WTC11 (cell line): Measurements from ENCODE around the gene RPTOR. TPM values are rescaled to one million over a fixed set of nuclear protein-coding genes. Genes with fewer than 3 reads are reported as not detected.

Experiments used
- ATAC-seq: fragments of 200-7000 bp; cut with Tn5 transposase; 2 replicates; pipeline ENCODE4 v1.10.0; 2021; ENCODE audit warnings: mild to moderate bottlenecking, moderate library complexity
- CTCF ChIA-PET: fragments of 300-600 bp; sonication (Branson Sonifier 250); formaldehyde crosslinking; loops from one replicate; lab custom pipeline; 2021; ENCODE audit warnings: antibody characterized with exemption; lab: Charles Lee
- POLR2A ChIA-PET: fragments of 350-600 bp; sonication (Branson Sonifier 250); formaldehyde crosslinking; loops from one replicate; lab custom pipeline; 2021; ENCODE audit warnings: antibody characterized with exemption; lab: Charles Lee
- DNase-seq: peaks from one replicate; pipeline ENCODE4 v3.0.0; 2021; ENCODE audit warnings: low spot score
- H3K27ac Mint-ChIP-seq: 2 replicates; pipeline ENCODE4 v1.8.0; 2021; ENCODE audit warnings: mixed read lengths
- H3K27me3 Mint-ChIP-seq: 2 replicates; pipeline ENCODE4 v1.8.0; 2021; ENCODE audit warnings: low read depth, mild to moderate bottlenecking, moderate library complexity, mixed read lengths
- H3K36me3 Mint-ChIP-seq: 2 replicates; pipeline ENCODE4 v1.8.0; 2021; ENCODE audit warnings: mixed read lengths
- H3K4me1 Mint-ChIP-seq: 2 replicates; pipeline ENCODE4 v1.8.0; 2022; ENCODE audit warnings: mixed read lengths
- H3K4me3 Mint-ChIP-seq: 2 replicates; pipeline ENCODE4 v1.8.0; 2021; ENCODE audit warnings: mild to moderate bottlenecking, moderate library complexity, mixed read lengths
- H3K9me3 Mint-ChIP-seq: 2 replicates; pipeline ENCODE4 v1.8.0; 2021; ENCODE audit warnings: mixed read lengths
- AFF4 ChIP-seq: sonication (generic); formaldehyde crosslinking; IDR thresholded peaks from 2 replicates; pipeline ENCODE4 v1.8.1; 2023; ENCODE audit warnings: mild to moderate bottlenecking, missing genetic modification reagents, borderline replicate concordance
- ATF3 ChIP-seq: sonication (generic); formaldehyde crosslinking; conservative IDR thresholded peaks from 2 replicates; pipeline ENCODE4 v1.8.1; 2022; ENCODE audit warnings: mild to moderate bottlenecking, missing genetic modification reagents
- CBFB ChIP-seq: sonication (generic); formaldehyde crosslinking; IDR thresholded peaks from 2 replicates; pipeline ENCODE4 v1.8.1; 2022; ENCODE audit warnings: mild to moderate bottlenecking, low read depth, missing genetic modification reagents
- E2F5 ChIP-seq: sonication (generic); formaldehyde crosslinking; IDR thresholded peaks from 2 replicates; pipeline ENCODE4 v1.8.1; 2022; ENCODE audit warnings: mild to moderate bottlenecking, moderate library complexity, missing genetic modification reagents
- FOXJ3 ChIP-seq: sonication (generic); formaldehyde crosslinking; IDR thresholded peaks from 2 replicates; pipeline ENCODE4 v1.9.0; 2021; ENCODE audit warnings: missing genetic modification reagents, mild to moderate bottlenecking, borderline replicate concordance
- FOXP1 ChIP-seq: sonication (generic); formaldehyde crosslinking; IDR thresholded peaks from 2 replicates; pipeline ENCODE4 v1.8.0; 2022; ENCODE audit warnings: missing genetic modification reagents, mild to moderate bottlenecking, moderate library complexity, borderline replicate concordance
- FOXP4 ChIP-seq: sonication (generic); formaldehyde crosslinking; IDR thresholded peaks from 2 replicates; pipeline ENCODE4 v1.8.0; 2022; ENCODE audit warnings: mild to moderate bottlenecking, missing genetic modification reagents
- MLX ChIP-seq: sonication (generic); formaldehyde crosslinking; IDR thresholded peaks from 2 replicates; pipeline ENCODE4 v1.8.1; 2023; ENCODE audit warnings: mild to moderate bottlenecking, missing genetic modification reagents, moderate library complexity
- MYBL2 ChIP-seq: sonication (generic); formaldehyde crosslinking; IDR thresholded peaks from 2 replicates; pipeline ENCODE4 v1.8.1; 2023; ENCODE audit warnings: mild to moderate bottlenecking, moderate library complexity, missing genetic modification reagents
- RORB ChIP-seq: fragments of 250-450 bp; sonication (Bioruptor Pico); IDR thresholded peaks from 2 replicates; pipeline ENCODE4 v1.9.0; 2021; ENCODE audit warnings: mild to moderate bottlenecking
- TEAD4 ChIP-seq: sonication (generic); formaldehyde crosslinking; IDR thresholded peaks from 2 replicates; pipeline ENCODE4 v1.8.0; 2022; ENCODE audit warnings: mild to moderate bottlenecking, missing genetic modification reagents
- TP53 ChIP-seq: sonication (generic); formaldehyde crosslinking; IDR thresholded peaks from 2 replicates; pipeline ENCODE4 v1.8.1; 2023; ENCODE audit warnings: mild to moderate bottlenecking, missing genetic modification reagents
- ZBTB43 ChIP-seq: sonication (generic); formaldehyde crosslinking; IDR thresholded peaks from 2 replicates; pipeline ENCODE4 v1.8.1; 2023; ENCODE audit warnings: mild to moderate bottlenecking, missing genetic modification reagents
- ZNF121 ChIP-seq: sonication (generic); formaldehyde crosslinking; IDR thresholded peaks from 2 replicates; pipeline ENCODE4 v1.8.0; 2023; ENCODE audit warnings: missing genetic modification reagents
- total RNA-seq: library from RNA; stranded (reverse); gene quantifications from 3 replicates; pipeline ENCODE4 v1.2.3, GENCODE V29; 2021

Gene RPTOR
- total RNA-seq, 1 experiment from 2014 or later: 41.0 TPM

- TF ChIP-seq FOXP4 (CRISPR knock-in tag) (0 out of 2 replicates have a peak, but pooled peaks have one; percentile 10), TEAD4 (CRISPR knock-in tag) (no peak), ZBTB43 (CRISPR knock-in tag) (no peak), ZNF121 (CRISPR knock-in tag) (no peak)
These were observed 288.4 kb downstream of the RPTOR start (continued) for GRCh38 chr17:80832888-80833583.

- ATAC-seq: no peak
- TF ChIP-seq FOXP1 (CRISPR knock-in tag) (no peak), RORB (no peak), AFF4 (CRISPR knock-in tag) (no peak), MYBL2 (CRISPR knock-in tag) (no peak), MLX (CRISPR knock-in tag) (no peak), CBFB (CRISPR knock-in tag) (no peak), FOXJ3 (CRISPR knock-in tag) (no peak), TP53 (CRISPR knock-in tag) (no peak), E2F5 (CRISPR knock-in tag) (no peak), ATF3 (CRISPR knock-in tag) (no peak)
- TF ChIP-seq, all 79 proteins: peak for 0
- ChIA-PET POLR2A (no interaction called here), CTCF (interaction anchor here (1.0 to 2.9 kb wide), 4 partner anchors 10 to 407 kb away, joined by 3 to 18 read pairs (median 7); no protein-coding TSS in a partner anchor)
- Mint-ChIP-seq H3K27me3 (no peaks in the 10 kb centered on the region), H3K4me3 (peak overlapping the region; percentile 10; the same call in 1 of the 2 replicates), H3K36me3 (no peaks in the 10 kb centered on the region; the same call in 1 of the 2 replicates), H3K9me3 (no peaks in the 10 kb centered on the region), H3K27ac (peak overlapping the region; percentile 74), H3K4me1 (peaks cover 29% of the 10 kb centered on the region)
- DNase-seq: no peak
These were observed 289.6 kb downstream of the RPTOR start for GRCh38 chr17:80833952-80834892.
